Measurements from ENCODE around the gene PTCH2.

GRCh38 chr1:44828003-44828651 is 14.9 kb downstream of the PTCH2 start:
- TF ChIP-seq CTCF (IDR thresholded peaks at IDR 0.05), result no peak
- TF ChIP-seq POLR2A (IDR thresholded peaks at IDR 0.05), result no peak
- no peak for TF ChIP-seq EP300 (IDR thresholded peaks at IDR 0.05)
- TF ChIP-seq POLR2AphosphoS5 (IDR thresholded peaks at IDR 0.05), result no peak
